NCI-H460 (cell line): ENCODE results near the gene GRIN1. TPM values are rescaled to one million over a fixed set of nuclear protein-coding genes. Genes with fewer than 3 reads are reported as not detected.
A peak's percentile ranks its signal among the peaks of the same experiment; 100 is the strongest.

Experiments used
- DNase-seq: peaks from one replicate; pipeline ENCODE4 v3.0.0-alpha.2; 2016; ENCODE audit warnings: low read depth; ENCODE audit errors: extremely low read depth
- total RNA-seq: library from RNA; depleted of rRNA; stranded (reverse); fragments of >200 nt; shearing (Covaris generic); gene quantifications from 2 replicates; pipeline ENCODE4 v1.2.3, GENCODE V29; 2014

GRIN1 gene
- total RNA-seq, 1 experiment from 2014 or later: not detected

DNA sequence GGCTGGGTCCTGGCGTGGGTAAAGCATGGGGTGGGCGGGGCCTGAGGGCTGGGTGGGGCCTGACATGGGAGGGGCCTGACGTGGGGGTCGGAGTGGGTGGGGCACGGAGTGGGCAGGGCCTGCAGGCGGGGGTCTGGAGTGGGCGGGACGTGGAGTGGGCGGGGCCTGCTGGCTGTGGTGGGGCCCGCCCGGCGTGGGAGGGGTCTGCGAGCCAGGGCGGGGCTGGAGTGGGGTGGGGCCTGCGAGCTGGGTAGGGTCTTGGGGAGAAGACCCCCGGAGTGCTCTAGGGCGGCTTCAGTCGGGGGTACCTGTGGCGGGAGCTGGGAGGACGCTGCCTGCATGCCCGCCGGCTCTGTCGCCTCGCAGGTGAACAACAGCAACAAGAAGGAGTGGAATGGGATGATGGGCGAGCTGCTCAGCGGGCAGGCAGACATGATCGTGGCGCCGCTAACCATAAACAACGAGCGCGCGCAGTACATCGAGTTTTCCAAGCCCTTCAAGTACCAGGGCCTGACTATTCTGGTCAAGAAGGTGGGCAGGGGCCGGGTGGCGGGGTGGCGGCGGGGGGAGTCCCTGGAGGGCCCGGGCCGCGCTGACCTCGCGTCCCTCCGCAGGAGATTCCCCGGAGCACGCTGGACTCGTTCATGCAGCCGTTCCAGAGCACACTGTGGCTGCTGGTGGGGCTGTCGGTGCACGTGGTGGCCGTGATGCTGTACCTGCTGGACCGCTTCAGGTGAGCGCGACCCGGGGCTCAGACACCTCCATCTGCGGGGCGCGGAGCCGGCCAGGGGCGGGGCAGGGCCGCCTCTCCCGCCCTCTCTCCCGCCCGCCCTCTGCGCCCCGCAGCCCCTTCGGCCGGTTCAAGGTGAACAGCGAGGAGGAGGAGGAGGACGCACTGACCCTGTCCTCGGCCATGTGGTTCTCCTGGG, 22.9 kb downstream of the GRIN1 start:
- no peak for DNase-seq

DNA sequence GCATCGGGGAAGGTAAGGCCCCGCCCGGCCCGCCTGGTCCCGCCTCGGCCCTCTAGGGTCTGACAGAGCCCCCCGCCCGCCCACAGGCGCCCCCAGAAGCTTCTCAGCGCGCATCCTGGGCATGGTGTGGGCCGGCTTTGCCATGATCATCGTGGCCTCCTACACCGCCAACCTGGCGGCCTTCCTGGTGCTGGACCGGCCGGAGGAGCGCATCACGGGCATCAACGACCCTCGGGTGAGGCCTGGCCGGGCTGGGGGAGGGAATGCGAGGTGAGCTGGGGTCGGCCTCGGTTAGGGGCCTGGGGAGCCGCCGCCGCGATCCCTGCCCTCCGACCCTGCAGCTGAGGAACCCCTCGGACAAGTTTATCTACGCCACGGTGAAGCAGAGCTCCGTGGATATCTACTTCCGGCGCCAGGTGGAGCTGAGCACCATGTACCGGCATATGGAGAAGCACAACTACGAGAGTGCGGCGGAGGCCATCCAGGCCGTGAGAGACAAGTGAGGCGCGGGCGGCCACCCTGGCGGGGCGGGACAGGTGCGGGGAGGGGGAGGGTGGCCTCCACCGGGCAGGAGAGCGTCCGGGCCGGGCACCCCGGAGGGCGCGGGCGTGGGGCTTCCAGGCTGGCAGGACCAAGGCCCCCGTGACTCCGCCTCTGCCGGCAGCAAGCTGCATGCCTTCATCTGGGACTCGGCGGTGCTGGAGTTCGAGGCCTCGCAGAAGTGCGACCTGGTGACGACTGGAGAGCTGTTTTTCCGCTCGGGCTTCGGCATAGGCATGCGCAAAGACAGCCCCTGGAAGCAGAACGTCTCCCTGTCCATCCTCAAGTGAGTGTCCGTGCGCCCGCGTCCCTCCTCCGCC, 23.8 kb downstream of the GRIN1 start:
- no peak for DNase-seq

DNA sequence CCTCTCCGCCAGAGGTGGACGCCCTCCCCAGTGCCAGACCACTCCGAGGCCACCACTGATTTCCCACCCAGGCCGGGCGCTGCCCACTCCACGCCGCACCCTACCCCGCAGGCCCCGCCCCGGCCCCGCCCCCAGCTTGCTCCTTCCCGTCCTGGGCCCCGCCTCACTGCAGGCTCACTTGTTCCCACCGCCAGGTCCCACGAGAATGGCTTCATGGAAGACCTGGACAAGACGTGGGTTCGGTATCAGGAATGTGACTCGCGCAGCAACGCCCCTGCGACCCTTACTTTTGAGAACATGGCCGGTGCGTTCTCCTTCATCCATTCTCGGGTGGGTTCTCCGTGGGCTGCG, 24.4 kb downstream of the GRIN1 start:
- no peak for DNase-seq

DNA sequence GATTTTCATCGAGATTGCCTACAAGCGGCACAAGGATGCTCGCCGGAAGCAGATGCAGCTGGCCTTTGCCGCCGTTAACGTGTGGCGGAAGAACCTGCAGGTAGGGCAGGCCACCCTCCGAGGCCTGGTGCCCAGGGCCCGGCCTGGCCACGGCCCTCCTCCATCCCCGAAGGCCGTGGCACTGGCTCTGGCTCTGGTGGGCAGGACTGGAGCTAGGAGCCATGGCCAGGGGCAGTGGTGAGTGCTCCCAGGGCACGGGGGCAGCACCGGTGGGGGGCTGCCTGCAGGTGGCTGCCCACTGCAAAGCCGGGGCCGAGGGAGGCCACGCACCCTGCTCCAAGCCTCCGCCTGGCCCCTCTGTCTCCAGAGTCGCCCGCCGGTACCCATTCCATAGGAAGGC, 24.9 kb downstream of the GRIN1 start:
- DNase-seq: no peak

DNA sequence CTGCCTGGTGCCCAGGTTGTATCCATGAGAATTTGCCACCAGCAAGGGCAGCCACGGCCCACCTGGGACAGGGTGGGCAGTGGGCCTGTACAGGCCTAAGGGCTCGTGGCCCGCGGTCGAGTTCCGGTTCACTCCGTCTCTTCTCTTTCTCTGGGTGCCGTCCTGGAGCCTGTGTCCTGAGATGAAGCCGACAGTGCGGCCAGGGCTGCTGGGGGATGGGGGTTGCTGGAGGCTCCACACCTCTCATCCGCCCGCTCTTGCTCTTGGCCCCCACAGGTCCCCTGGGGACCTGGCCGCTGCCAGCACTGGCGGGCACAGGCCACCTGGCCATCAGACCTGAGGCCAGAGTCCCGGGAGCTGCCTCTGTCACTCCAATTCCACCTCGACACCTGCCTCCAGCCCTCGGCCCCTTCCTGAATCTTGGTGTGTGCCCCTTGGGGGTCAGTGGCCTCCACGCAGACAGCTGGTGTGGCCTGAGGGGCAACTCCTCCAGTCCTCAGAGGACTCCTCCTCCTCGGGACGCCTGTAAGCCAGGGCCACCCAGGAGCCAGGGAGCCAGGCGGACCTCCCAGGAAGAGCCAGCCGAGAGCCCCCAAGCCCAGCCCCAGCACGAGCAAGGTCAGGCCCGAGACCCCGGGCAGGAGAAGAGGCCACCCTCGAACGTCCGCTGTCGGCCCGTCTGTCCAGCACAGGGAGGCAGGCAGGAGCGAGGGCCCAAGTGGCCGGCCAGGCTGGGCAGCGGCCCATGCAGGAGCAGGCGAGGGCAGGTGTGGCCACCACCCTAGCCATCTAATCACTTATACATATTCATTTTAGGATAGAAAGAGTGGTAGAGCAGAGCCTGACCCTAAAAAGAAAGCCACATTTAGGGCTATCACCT, 25.7 kb downstream of the GRIN1 start:
- no peak for DNase-seq

DNA sequence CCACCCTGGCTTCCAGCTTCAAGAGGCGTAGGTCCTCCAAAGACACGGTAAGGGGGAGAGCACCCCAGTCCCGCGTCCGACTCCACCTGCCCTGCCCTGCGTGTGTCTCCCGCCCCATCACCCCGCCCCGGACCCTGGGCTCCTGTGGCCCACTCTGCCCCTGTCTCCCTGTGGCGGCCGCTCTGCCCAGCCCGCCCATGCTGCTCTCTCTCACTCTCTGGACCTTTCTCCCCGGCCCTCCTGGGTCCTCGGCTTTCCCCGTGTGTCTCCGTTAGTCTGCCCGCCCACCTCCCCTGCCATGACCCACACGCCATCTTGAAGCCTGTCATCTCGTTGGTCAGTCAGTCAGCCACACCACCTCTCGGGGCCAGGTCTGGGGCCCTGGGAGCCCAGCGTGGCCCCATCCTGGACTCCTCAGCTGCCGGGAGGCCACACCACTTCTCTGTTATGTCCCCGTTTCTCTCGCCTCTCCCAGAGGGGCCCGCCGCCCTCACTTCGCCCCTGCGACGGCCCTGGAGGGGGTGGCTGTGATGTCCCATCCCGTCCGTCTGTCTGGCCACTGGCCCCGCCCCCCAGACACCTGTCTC, 26.4 kb downstream of the GRIN1 start:
- DNase-seq: no peak

DNA sequence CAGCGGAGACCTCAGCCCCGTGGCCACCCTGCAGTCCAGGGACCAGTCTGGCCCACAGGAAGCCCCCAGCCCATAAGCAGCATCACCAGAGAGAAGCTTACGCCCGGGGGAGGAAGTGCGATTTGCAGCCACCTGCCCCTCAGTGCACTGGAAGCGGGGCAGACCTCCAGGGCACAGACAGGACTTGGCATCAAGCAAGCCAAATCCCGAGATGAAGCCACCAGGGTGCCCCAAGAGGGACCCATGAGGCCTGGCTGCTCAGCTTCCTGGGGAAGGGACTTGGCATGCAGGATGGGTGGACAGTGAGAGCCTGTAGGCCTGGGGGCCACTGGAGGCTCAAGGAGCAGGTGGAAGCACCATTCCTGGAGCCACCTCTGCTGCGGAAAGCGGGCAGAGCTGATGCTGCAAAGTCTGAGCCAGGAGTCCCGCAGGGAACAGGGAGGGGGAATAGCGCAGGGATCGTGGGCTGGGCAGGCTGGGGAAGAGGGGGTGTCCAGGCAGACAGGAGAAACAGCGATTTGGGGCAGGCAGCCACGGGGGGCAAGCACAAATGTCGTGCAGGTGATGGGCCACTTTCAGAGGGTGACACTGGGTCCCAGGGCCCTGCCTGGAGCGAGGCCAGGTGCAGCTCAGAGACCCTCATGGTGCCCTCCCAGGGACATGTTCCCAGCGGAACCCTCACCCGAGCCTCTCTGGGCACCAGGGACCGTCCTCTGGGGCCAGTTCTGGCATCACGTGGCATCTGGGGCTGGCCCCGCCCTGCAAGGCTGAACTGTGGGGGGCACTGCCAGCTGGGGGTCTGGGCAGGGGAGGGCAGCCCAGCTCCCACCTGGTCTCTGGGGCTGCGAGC, 27.7 kb downstream of the GRIN1 start:
- DNase-seq: no peak

DNA sequence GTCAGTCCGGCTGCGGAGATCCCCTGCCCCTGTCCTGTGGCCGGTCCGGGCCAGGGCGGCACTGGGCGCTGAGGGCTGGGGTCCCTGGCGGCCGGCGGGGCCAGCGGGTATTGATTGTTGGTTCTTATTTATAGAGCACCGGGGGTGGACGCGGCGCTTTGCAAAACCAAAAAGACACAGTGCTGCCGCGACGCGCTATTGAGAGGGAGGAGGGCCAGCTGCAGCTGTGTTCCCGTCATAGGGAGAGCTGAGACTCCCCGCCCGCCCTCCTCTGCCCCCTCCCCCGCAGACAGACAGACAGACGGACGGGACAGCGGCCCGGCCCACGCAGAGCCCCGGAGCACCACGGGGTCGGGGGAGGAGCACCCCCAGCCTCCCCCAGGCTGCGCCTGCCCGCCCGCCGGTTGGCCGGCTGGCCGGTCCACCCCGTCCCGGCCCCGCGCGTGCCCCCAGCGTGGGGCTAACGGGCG, 28.4 kb downstream of the GRIN1 start:
- no peak for DNase-seq

DNA sequence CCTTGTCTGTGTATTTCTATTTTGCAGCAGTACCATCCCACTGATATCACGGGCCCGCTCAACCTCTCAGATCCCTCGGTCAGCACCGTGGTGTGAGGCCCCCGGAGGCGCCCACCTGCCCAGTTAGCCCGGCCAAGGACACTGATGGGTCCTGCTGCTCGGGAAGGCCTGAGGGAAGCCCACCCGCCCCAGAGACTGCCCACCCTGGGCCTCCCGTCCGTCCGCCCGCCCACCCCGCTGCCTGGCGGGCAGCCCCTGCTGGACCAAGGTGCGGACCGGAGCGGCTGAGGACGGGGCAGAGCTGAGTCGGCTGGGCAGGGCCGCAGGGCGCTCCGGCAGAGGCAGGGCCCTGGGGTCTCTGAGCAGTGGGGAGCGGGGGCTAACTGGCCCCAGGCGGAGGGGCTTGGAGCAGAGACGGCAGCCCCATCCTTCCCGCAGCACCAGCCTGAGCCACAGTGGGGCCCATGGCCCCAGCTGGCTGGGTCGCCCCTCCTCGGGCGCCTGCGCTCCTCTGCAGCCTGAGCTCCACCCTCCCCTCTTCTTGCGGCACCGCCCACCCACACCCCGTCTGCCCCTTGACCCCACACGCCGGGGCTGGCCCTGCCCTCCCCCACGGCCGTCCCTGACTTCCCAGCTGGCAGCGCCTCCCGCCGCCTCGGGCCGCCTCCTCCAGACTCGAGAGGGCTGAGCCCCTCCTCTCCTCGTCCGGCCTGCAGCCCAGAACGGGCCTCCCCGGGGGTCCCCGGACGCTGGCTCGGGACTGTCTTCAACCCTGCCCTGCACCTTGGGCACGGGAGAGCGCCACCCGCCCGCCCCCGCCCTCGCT, 29.0 kb downstream of the GRIN1 start:
- no peak for DNase-seq

DNA sequence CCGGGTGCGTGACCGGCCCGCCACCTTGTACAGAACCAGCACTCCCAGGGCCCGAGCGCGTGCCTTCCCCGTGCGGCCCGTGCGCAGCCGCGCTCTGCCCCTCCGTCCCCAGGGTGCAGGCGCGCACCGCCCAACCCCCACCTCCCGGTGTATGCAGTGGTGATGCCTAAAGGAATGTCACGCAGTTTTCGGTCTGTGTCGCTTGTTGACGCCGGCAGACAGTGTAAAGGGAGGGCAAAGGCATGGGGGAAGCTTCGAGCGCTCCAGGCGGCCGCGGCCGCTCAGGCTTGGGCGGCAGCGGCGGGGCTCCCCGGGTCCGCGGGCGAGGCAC, 29.6 kb downstream of the GRIN1 start:
- DNase-seq: no peak

DNA sequence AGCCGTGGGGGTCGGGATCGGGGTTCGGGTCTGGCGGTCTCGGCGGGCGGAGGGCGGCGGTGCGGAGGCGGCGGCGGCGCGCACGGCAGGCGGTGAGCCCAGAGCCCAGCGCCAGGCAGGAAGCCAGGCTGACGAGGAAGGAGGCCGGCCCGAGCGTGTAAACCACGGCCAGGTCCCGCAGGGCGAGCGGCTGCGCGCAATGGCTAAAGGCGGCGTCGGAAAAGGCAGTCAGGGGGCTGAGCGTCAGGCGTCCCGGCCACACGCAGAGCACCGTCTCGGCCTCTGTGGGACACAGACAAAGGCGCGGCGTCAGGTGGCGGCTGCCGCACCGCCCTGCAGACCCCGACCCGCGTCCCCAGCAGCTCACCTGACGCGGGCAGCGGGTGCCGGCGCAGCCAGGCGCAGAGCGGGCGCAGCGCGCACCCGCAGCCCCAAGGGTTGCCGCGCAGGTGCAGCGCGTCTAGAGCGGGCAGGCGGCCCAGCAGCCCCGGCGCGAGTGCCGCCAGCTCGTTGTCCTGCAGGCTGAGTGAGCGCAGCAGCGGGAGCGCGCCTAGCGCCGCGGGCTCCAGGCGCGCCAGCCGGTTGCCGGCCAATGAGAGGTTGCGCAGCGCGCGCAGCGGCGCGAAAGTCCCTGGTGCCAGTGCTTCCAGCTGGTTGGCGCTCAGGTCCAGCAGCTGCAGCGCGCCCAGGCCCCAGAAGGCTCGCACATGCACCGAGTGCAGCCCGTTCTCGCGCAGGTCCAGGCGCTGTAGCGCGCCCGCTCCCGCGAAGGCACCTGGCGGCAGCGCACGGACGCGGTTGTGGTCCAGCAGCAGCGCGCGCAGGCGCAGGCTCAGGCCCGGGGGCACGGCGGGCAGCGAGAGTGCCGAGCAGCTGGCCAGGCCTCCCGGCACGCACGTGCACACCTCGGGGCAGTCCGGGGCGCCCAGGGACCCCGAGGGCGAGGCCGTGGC, 30.2 kb downstream of the GRIN1 start:
- peak; percentile 59 for DNase-seq

DNA sequence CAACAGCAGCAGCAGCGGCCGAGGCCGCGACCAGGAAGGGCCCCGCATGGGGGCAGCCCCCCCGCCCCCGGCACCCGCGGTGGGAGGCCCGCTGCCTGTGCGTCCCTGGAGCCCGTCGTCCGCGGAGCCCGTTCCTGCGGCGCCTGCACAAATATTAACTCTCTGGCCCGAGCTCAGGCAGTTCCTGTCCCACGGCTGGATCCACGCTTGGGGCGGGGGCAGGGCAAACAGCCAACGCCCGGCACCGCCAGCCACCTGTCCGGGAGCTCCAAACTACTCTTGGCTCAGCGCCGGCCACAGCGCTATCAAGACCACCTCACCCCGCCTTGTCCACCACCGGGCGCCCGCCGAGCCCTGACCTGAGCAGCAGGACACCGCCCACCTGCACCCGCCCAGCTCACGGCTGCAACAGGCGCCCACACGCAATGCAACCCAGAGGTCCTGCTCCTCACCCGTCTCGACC, 31.0 kb downstream of the GRIN1 start, which contains the start of gene LRRC26:
TSS of gene LRRC26 (minus strand) at position 156 of the 463 bp plus-strand sequence. CDS start at position 48, 108 bp downstream.
- no peak for DNase-seq

DNA sequence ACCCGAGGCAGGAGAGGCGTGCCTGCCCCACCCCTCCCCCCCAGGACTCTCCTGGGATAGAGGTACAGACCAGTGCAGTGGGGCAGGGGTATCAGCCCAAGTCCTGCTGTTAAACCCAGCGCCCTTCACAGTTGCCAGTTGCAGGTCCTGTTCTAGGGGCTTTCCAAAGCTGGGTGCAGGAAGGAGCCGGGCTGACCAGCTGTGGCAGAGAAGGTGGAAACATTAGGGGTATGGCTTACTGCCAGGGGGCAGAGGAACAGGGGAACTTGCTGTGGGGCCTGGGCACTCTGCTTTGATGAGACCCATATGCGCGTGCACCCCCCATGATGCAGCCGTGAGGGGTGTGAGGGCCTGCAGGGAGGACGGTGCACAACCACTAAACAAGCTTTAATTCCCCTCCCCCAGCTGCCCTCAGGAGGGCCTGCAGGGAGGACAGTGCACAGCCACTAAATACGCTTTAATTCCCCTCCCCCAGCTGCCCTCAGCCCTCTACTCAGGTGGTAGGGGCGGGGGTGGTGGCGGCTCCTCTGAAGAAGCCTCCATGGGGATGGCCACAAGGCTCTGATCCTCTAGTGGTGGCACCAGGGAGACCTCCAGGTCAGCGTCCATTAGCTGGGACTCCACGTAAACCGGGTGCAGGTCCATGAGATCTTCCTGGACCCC, 31.7 kb downstream of the GRIN1 start:
- no peak for DNase-seq

DNA sequence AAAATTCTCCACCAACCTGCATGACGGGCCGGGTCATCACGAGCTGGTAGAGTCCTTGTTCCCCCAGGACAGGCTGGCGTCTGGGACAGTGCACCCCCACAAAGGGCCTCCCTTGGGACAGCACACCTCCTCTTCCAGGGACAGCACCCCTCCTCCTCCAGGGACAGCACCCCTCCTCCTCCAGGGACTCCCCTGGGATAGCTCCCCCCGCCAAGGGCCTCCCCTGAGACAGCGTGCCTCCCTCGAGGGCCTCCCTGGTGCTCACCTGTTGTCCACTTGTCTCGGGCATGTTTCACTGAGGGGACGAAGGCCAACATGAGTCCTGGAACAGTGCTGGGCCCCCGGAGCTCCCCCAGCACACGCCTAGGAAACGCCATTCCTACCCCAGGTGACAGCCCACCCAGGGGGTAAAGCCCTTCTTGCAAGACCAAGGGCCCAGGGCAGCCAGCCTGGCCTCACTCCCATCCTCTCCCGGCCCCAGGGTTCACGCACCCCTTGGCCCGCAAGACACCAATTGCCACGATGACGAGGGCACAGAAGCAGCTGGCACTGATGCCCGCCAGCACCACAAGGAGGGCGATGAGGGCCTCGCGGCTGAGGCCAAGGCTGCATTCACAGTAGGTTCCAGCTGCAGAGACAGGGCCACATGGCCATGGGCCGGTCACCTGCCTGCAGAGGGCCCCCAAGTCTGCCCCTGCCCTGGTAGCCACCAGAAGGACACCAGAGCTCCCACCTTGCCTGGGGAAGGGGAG, 32.4 kb downstream of the GRIN1 start:
- no peak for DNase-seq

DNA sequence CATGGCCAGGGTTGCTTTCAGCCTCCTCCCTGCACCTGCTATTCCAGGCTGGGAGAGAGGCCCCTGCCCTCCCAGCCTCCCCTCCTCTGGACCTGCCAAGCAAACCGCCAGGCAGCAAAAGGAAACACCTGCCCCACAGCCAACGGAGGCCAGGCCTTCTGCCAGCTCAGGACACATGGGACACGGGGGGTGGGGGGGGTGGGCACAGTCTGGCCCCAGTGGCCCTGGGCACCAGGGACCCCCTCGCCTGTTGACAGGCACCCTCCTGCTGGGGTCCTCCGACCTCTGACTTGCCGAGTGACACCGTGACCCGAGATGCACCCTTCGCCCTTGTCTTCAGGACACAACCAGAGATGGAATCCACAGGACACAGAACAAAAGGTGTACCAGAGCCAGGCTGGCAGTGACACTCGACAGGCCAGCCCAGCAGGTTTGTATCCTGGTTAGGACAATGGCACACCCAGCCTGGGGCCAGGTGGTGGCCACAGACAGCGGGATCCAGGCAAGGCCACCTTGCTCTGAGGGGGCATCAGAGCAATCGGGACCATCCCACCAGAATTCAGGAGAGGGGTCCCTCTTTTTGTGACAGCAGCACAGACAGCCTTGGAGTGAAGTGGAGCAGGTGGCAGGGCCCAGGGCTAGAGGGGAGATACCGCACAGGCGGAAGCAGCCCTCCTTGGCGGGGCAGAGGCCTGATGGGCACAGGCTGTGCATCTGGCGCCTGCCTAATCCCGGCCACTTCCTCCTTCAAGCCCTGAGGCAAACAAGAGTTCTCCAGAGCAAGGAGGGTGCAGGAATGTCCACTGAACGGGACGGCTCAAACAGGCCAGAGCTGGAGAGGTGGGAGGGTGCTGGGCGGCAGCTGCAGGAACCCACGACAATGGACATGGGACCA, 34.2 kb downstream of the GRIN1 start:
- DNase-seq: no peak
